SK-N-SH (cell line): ENCODE measurements around the gene SPOUT1. TPM values are rescaled to one million over a fixed set of nuclear protein-coding genes. Genes with fewer than 3 reads are reported as not detected.

Source experiments
- CTCF ChIA-PET: fragments of 300-600, 350-600 bp; formaldehyde crosslinking; extraction: SDS; loops from one replicate; lab custom pipeline; 2021; lab: Yijun Ruan, JAX
- POLR2A ChIA-PET: fragments of 350-600 bp; sonication (Branson Sonifier 250); formaldehyde crosslinking; extraction: SDS; loops from one replicate; lab custom pipeline; 2020; ENCODE audit warnings: antibody characterized with exemption, inconsistent platforms; lab: Yijun Ruan, JAX
- DNase-seq: peaks from one replicate; pipeline ENCODE4 v3.0.0; 2012
- H2AFZ ChIP-seq: fragments of 200-600 bp; sonication (generic); 2 replicates; pipeline ENCODE4 v1.8.1; 2016; ENCODE audit warnings: antibody characterized with exemption, mild to moderate bottlenecking, low read depth
- H3F3A ChIP-seq: fragments of 200-600 bp; sonication (generic); replicated peaks from 2 replicates; pipeline ENCODE3; 2016; ENCODE audit warnings: antibody characterized with exemption, mild to moderate bottlenecking; ENCODE audit not compliant: insufficient read depth
- H3K27ac ChIP-seq, 2 experiments: fragments of 200-500 bp in 1 of 2; fragments of 200-600 bp in 1 of 2; sonication (Bioruptor generic) in 1 of 2; sonication (generic), shearing (Covaris generic) in 1 of 2; 2 replicates each; pipeline versions ENCODE4 v1.5.1 to v1.6.1; 2014 to 2016; ENCODE audit warnings: low read depth in 2 of 2, inconsistent platforms in 1 of 2, low read length in 1 of 2, mild to moderate bottlenecking in 1 of 2, mixed read lengths in 1 of 2
- H3K27me3 ChIP-seq: fragments of 200-600 bp; sonication (generic), shearing (Covaris generic); 2 replicates; pipeline ENCODE4 v1.6.1; 2016; ENCODE audit warnings: mixed run types; ENCODE audit not compliant: insufficient read depth
- H3K36me3 ChIP-seq, 2 experiments: fragments of 200-500 bp in 1 of 2; fragments of 200-600 bp in 1 of 2; sonication (Bioruptor generic) in 1 of 2; sonication (generic) in 1 of 2; replicated peaks in 1 of 2; 2 replicates each; pipeline versions ENCODE3 to v1.5.1; 2014 to 2016; ENCODE audit warnings: low read length in 1 of 2, mild to moderate bottlenecking in 1 of 2; ENCODE audit not compliant: insufficient read depth in 2 of 2, control insufficient read depth in 1 of 2
- H3K4me1 ChIP-seq, 2 experiments: fragments of 200-500 bp in 1 of 2; fragments of 200-600 bp in 1 of 2; sonication (Bioruptor generic) in 1 of 2; sonication (generic), shearing (Covaris generic) in 1 of 2; 2 replicates each; pipeline versions ENCODE4 v1.5.1 to v1.6.1; 2014 to 2016; ENCODE audit warnings: low read depth in 1 of 2, low read length in 1 of 2, mixed run types in 1 of 2; ENCODE audit not compliant: insufficient read depth in 2 of 2, control insufficient read depth in 1 of 2
- H3K4me2 ChIP-seq: fragments of 200-600 bp; sonication (generic), shearing (Covaris generic); 2 replicates; pipeline ENCODE4 v1.6.1; 2017; ENCODE audit warnings: mixed run types
- H3K4me3 ChIP-seq, 2 experiments: fragments of 200-500 bp in 1 of 2; fragments of 200-600 bp in 1 of 2; sonication (Bioruptor generic) in 1 of 2; sonication (generic), shearing (Covaris generic) in 1 of 2; 2 replicates each; pipeline versions ENCODE4 v1.5.1 to v1.8.1; 2014 to 2016; ENCODE audit warnings: low read depth in 2 of 2, inconsistent platforms in 1 of 2, low read length in 1 of 2, mild to moderate bottlenecking in 1 of 2, mixed read lengths in 1 of 2, moderate library complexity in 1 of 2
- H3K79me2 ChIP-seq: fragments of 200-600 bp; sonication (generic); 2 replicates; pipeline ENCODE4 v1.8.1; 2017; ENCODE audit warnings: mild to moderate bottlenecking; ENCODE audit not compliant: insufficient read depth
- H3K9ac ChIP-seq: fragments of 200-600 bp; sonication (generic); 2 replicates; pipeline ENCODE4 v1.6.1; 2017; ENCODE audit warnings: mixed run types
- H3K9me2 ChIP-seq: fragments of 200-600 bp; sonication (generic); 2 replicates; pipeline ENCODE4 v1.6.1; 2017; ENCODE audit warnings: mixed run types
- H3K9me3 ChIP-seq: fragments of 200-600 bp; sonication (generic); 2 replicates; pipeline ENCODE4 v1.6.1; 2017; ENCODE audit warnings: mixed run types, mild to moderate bottlenecking, moderate library complexity
- H4K20me1 ChIP-seq: fragments of 200-600 bp; sonication (generic); 2 replicates; pipeline ENCODE4 v1.6.1; 2017; ENCODE audit warnings: mild to moderate bottlenecking, mixed run types; ENCODE audit not compliant: insufficient read depth
- CTCF ChIP-seq: fragments of 200-600 bp; sonication (generic); IDR thresholded peaks from 2 replicates; pipeline ENCODE4 v1.6.1; 2017; ENCODE audit warnings: antibody characterized with exemption, mild to moderate bottlenecking, moderate library complexity
- IRF3 ChIP-seq: fragments of 150-350 bp; IDR thresholded peaks from 2 replicates; pipeline ENCODE4 v1.6.1; 2016; ENCODE audit warnings: mild to moderate bottlenecking, low read depth, low read length
- POLR2AphosphoS5 ChIP-seq: IDR thresholded peaks from 2 replicates; pipeline ENCODE4 v1.6.1; 2012; ENCODE audit warnings: low read depth, low read length
- WGBS: methylation state at CpG from one replicate; pipeline ENCODE4 v1.1.6; 2017; ENCODE audit warnings: low lambda C conversion rate; 5-methylcytosine and 5-hydroxymethylcytosine counted together
- polyA plus RNA-seq, 3 experiments: library from polyadenylated mRNA; depleted of rRNA; stranded (reverse); fragments of >200 nt; gene quantifications; 2 replicates each; pipeline ENCODE4 v1.2.3, GENCODE V29; 2012

The SPOUT1 gene
- polyA plus RNA-seq, 1 of the 3 experiments (the other 2 are of a cell fraction) = 44.2 TPM

GRCh38 chr9:128828719-128829452, 708 bp downstream of the SPOUT1 start:
- H3K9me3 ChIP-seq = no peaks in the 10 kb centered on the region
- no peaks in the 10 kb centered on the region for H4K20me1 ChIP-seq
- H3K36me3 ChIP-seq = peaks cover 26 to 30% of the 10 kb centered on the region in 2 experiments
- POLR2A ChIA-PET = interaction anchor here (0.9 to 1.5 kb wide), 6 partner anchors 8 to 23 kb away, joined by 3 to 13 read pairs (median 4); partner anchors contain the start of gene ENDOG
- H3F3A ChIP-seq = peaks cover 16% of the 10 kb centered on the region
- WGBS = 38% methylated on average over 15 of the region's 18 CpGs
- H2AFZ ChIP-seq = no peak overlapping the region; the same call in none of the 2 replicates
- H3K4me2 ChIP-seq = peak overlapping the region; percentile 92
- peaks cover 25% of the 10 kb centered on the region; the same call in 1 of the 2 replicates for H3K79me2 ChIP-seq
- DNase-seq = no peak
- peak overlapping the region; percentile 70 to 75 for H3K4me3 ChIP-seq
- H3K27ac ChIP-seq = peak overlapping the region; percentile 42 to 61; a peak in 3 of 4 replicates
- TF ChIP-seq IRF3 = no peak
- TF ChIP-seq, all 33 proteins: peak for 0
- Histone ChIP-seq H3K4me1 (peaks cover 0 to 6% of the 10 kb centered on the region in 2 experiments; a peak in 1 of 4 replicates), H3K27me3 (no peaks in the 10 kb centered on the region), H3K9ac (peak overlapping the region; percentile 70), H3K9me2 (no peaks in the 10 kb centered on the region)
- CTCF ChIA-PET = interaction anchor here (1.3 to 3.7 kb wide), 4 partner anchors 10 to 127 kb away, joined by 3 to 34 read pairs (median 6); partner anchors contain the start of genes ENDOG and PKN3

- Histone ChIP-seq H3K4me1 (peaks cover 0 to 6% of the 10 kb centered on the region in 2 experiments; a peak in 1 of 4 replicates), H3K79me2 (peaks cover 25% of the 10 kb centered on the region; the same call in 1 of the 2 replicates), H3K9me3 (no peaks in the 10 kb centered on the region), H3K4me3 (peak overlapping the region in 1 of 2 experiments; percentile 75; a peak in 1 of 4 replicates), H3K9me2 (no peaks in the 10 kb centered on the region), H3K36me3 (peaks cover 26 to 36% of the 10 kb centered on the region in 2 experiments), H3K27ac (no peak overlapping the region), H3K27me3 (no peaks in the 10 kb centered on the region), H4K20me1 (no peaks in the 10 kb centered on the region), H2AFZ (no peak overlapping the region), H3F3A (peaks cover 16% of the 10 kb centered on the region), H3K9ac (no peak overlapping the region), H3K4me2 (peak overlapping the region; percentile 92)
- ChIA-PET CTCF (interaction anchor here (2.2 to 3.7 kb wide), 2 partner anchors 10 to 100 kb away, joined by 6 to 34 read pairs; partner anchors contain the start of gene ENDOG), POLR2A (interaction anchor here (0.9 kb wide), 1 partner anchor 10 kb away, joined by 3 read pairs; the partner anchor contains the start of gene ENDOG)
- whole genome bisulfite sequencing = 99% methylated on average over 8 of the region's 8 CpGs
- DNase-seq = no peak
- TF ChIP-seq CTCF (0 out of 2 replicates have a peak, but pooled peaks have one; percentile 11), POLR2AphosphoS5 (no peak)
Observed at GRCh38 chr9:128828267-128828666, 1.3 kb downstream of the SPOUT1 start.
